GM12878 (cell line): ENCODE data around the gene KCND2.

ENCODE experiments used
- CTCF ChIP-seq, 3 experiments: IDR thresholded peaks in 2 of 3; conservative IDR thresholded peaks in 1 of 3; 2 replicates each; pipeline ENCODE4 v1.5.1; 2011; ENCODE audit warnings: low read depth in 3 of 3, low read length in 3 of 3, mild to moderate bottlenecking in 3 of 3, control low read depth in 2 of 3, moderate library complexity in 2 of 3, inconsistent platforms in 1 of 3, mixed read lengths in 1 of 3; ENCODE audit not compliant: control insufficient read depth in 2 of 3, insufficient read depth in 1 of 3; ENCODE audit errors: extremely low read depth in 1 of 3
- EZH2 ChIP-seq: IDR thresholded peaks from 2 replicates; pipeline ENCODE4 v1.6.1; 2012; ENCODE audit warnings: low read depth, mild to moderate bottlenecking, control low read depth, inconsistent platforms, low read length, borderline replicate concordance; ENCODE audit not compliant: control insufficient read depth
- HDAC6 ChIP-seq: fragments of 200-600 bp; sonication (generic); IDR thresholded peaks from one replicate; pipeline ENCODE4 v1.8.0; 2017; ENCODE audit warnings: antibody characterized with exemption; ENCODE audit not compliant: unreplicated experiment
- POLR2A ChIP-seq: IDR thresholded peaks from 2 replicates; pipeline ENCODE4 v1.6.1; 2011; ENCODE audit warnings: low read depth, mild to moderate bottlenecking, low read length
- POLR2AphosphoS5 ChIP-seq: IDR thresholded peaks from 2 replicates; pipeline ENCODE4 v1.6.1; 2011; ENCODE audit warnings: mild to moderate bottlenecking, low read length, inconsistent platforms
- SIX5 ChIP-seq: IDR thresholded peaks from 2 replicates; pipeline ENCODE4 v1.6.1; 2011; ENCODE audit warnings: mild to moderate bottlenecking, low read depth, low read length, moderate library complexity; ENCODE audit not compliant: severe bottlenecking
- SMC3 ChIP-seq: IDR thresholded peaks from 2 replicates; pipeline ENCODE4 v1.6.1; 2011; ENCODE audit warnings: low read length, improper control_type of control experiment, borderline replicate concordance
- YBX1 ChIP-seq: fragments of 450-650 bp; IDR thresholded peaks from 2 replicates; pipeline ENCODE4 v1.6.1; 2016; ENCODE audit warnings: antibody characterized with exemption
- TF ChIP-seq, protein P1 (sequence below): IDR thresholded peaks from 2 replicates; pipeline ENCODE4 v1.6.1; 2011; ENCODE audit warnings: borderline replicate concordance, low read depth, mild to moderate bottlenecking, moderate library complexity, low read length; ENCODE audit not compliant: insufficient read depth, poor library complexity, severe bottlenecking

- TF ChIP-seq SMC3 (no peak), POLR2A (no peak), YBX1 (no peak), POLR2AphosphoS5 (no peak), SIX5 (no peak), EZH2 (no peak), CTCF (IDR thresholded peaks at IDR 0.05 in 2 of 3, conservative IDR thresholded peaks at IDR 0.05 in 1 of 3; ENCODE audit: control insufficient read depth in 2 of 3, extremely low read depth in 1 of 3, insufficient read depth in 1 of 3, low read depth in 3 of 3, low read length in 3 of 3) (no peak), HDAC6 (no peak)
- TF ChIP-seq, protein P1, sequence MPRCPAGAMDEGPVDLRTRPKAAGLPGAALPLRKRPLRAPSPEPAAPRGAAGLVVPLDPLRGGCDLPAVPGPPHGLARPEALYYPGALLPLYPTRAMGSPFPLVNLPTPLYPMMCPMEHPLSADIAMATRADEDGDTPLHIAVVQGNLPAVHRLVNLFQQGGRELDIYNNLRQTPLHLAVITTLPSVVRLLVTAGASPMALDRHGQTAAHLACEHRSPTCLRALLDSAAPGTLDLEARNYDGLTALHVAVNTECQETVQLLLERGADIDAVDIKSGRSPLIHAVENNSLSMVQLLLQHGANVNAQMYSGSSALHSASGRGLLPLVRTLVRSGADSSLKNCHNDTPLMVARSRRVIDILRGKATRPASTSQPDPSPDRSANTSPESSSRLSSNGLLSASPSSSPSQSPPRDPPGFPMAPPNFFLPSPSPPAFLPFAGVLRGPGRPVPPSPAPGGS = no peak
Observed at GRCh38 chr7:120783273-120783672, 510.3 kb downstream of the KCND2 start.
